Measurements from ENCODE around the gene PRRC2A. TPM values are rescaled to one million over a fixed set of nuclear protein-coding genes. Genes with fewer than 3 reads are reported as not detected.

Gene PRRC2A
- polyA plus RNA-seq, 2 of the 4 experiments (the other 2 are of a cell fraction), result 28.0 to 61.1 TPM

DNA sequence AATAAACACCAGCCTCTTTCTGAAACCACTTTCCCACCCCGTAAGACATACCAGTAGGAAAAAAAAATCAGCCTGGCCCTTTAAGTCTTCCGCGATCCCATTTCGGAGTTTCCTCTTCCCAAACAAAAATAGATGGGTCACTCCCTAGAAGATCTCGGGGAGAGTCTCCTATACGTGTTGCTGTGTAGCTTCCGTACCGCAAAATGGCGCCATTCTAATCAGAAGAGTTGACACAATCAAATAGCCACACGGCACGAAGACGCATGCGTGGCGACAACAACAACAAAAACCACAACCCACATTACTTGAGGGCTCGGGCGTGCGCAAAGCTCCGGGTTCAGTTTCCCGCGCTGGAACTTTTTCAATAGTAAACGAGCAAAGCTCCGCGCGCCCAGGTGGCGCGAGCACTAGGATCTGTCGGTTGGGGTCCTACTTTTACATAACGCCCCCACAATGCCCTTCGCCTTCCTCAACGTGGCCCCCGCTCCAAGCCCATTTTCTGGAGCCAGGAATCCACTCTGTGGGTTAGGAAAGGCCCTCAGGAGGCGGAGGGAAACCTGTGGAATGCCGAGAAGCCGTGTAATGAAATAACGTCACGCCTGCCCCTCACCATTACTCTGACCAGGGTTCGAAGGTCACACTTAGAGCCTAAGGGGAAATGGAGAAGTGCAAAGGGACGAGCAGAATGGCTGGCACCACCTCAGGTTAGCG lies 44.4 kb downstream of the PRRC2A start, which contains the start of gene GPANK1:
Gene GPANK1 (minus strand): TSS at position 208 of the 711 bp plus-strand sequence. CDS start 519 bp downstream, outside the sequence.
- no peak for TF ChIP-seq SMC3 (IDR thresholded peaks at IDR 0.05)
- TF ChIP-seq MAFK (IDR thresholded peaks at IDR 0.05; ENCODE audit: partially characterized antibody), result no peak
- TF ChIP-seq, protein P1, sequence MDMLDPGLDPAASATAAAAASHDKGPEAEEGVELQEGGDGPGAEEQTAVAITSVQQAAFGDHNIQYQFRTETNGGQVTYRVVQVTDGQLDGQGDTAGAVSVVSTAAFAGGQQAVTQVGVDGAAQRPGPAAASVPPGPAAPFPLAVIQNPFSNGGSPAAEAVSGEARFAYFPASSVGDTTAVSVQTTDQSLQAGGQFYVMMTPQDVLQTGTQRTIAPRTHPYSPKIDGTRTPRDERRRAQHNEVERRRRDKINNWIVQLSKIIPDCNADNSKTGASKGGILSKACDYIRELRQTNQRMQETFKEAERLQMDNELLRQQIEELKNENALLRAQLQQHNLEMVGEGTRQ (IDR thresholded peaks at IDR 0.05), result no peak
- TF ChIP-seq, protein P2, sequence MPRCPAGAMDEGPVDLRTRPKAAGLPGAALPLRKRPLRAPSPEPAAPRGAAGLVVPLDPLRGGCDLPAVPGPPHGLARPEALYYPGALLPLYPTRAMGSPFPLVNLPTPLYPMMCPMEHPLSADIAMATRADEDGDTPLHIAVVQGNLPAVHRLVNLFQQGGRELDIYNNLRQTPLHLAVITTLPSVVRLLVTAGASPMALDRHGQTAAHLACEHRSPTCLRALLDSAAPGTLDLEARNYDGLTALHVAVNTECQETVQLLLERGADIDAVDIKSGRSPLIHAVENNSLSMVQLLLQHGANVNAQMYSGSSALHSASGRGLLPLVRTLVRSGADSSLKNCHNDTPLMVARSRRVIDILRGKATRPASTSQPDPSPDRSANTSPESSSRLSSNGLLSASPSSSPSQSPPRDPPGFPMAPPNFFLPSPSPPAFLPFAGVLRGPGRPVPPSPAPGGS (IDR thresholded peaks at IDR 0.05), result no peak
- TF ChIP-seq CBX2 (IDR thresholded peaks at IDR 0.05; ENCODE audit: borderline replicate concordance, low read depth), result no peak
- no peak for TF ChIP-seq HOXB13 (CRISPR knock-in tag; IDR thresholded peaks at IDR 0.05; ENCODE audit: low read depth)
- TF ChIP-seq, protein P3, sequence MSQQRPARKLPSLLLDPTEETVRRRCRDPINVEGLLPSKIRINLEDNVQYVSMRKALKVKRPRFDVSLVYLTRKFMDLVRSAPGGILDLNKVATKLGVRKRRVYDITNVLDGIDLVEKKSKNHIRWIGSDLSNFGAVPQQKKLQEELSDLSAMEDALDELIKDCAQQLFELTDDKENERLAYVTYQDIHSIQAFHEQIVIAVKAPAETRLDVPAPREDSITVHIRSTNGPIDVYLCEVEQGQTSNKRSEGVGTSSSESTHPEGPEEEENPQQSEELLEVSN (IDR thresholded peaks at IDR 0.05; ENCODE audit: borderline replicate concordance, low read depth), result peak; percentile 80
- TF ChIP-seq CEBPB (IDR thresholded peaks at IDR 0.05), result 0 out of 4 replicates have a peak, but pooled peaks of 1 of the 2 experiments have one; percentile 4
- TF ChIP-seq ZSCAN20 (CRISPR knock-in tag; IDR thresholded peaks at IDR 0.05), result no peak
- no peak for TF ChIP-seq CBX8 (IDR thresholded peaks at IDR 0.05)
- TF ChIP-seq JUN (IDR thresholded peaks at IDR 0.05), result 0 out of 5 replicates have a peak, but pooled peaks of 1 of the 2 experiments have one; percentile 8
- TF ChIP-seq FOSB (CRISPR knock-in tag; IDR thresholded peaks at IDR 0.05), result 0 out of 2 replicates have a peak, but pooled peaks have one; percentile 25
- TF ChIP-seq, protein P4, sequence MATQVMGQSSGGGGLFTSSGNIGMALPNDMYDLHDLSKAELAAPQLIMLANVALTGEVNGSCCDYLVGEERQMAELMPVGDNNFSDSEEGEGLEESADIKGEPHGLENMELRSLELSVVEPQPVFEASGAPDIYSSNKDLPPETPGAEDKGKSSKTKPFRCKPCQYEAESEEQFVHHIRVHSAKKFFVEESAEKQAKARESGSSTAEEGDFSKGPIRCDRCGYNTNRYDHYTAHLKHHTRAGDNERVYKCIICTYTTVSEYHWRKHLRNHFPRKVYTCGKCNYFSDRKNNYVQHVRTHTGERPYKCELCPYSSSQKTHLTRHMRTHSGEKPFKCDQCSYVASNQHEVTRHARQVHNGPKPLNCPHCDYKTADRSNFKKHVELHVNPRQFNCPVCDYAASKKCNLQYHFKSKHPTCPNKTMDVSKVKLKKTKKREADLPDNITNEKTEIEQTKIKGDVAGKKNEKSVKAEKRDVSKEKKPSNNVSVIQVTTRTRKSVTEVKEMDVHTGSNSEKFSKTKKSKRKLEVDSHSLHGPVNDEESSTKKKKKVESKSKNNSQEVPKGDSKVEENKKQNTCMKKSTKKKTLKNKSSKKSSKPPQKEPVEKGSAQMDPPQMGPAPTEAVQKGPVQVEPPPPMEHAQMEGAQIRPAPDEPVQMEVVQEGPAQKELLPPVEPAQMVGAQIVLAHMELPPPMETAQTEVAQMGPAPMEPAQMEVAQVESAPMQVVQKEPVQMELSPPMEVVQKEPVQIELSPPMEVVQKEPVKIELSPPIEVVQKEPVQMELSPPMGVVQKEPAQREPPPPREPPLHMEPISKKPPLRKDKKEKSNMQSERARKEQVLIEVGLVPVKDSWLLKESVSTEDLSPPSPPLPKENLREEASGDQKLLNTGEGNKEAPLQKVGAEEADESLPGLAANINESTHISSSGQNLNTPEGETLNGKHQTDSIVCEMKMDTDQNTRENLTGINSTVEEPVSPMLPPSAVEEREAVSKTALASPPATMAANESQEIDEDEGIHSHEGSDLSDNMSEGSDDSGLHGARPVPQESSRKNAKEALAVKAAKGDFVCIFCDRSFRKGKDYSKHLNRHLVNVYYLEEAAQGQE (IDR thresholded peaks at IDR 0.05), result no peak
- TF ChIP-seq, protein P5, sequence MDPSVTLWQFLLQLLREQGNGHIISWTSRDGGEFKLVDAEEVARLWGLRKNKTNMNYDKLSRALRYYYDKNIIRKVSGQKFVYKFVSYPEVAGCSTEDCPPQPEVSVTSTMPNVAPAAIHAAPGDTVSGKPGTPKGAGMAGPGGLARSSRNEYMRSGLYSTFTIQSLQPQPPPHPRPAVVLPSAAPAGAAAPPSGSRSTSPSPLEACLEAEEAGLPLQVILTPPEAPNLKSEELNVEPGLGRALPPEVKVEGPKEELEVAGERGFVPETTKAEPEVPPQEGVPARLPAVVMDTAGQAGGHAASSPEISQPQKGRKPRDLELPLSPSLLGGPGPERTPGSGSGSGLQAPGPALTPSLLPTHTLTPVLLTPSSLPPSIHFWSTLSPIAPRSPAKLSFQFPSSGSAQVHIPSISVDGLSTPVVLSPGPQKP (IDR thresholded peaks at IDR 0.05; ENCODE audit: low read depth, low read length), result no peak
- 0 out of 2 replicates have a peak, but pooled peaks have one; percentile 17 for TF ChIP-seq TFCP2L1 (CRISPR knock-in tag; IDR thresholded peaks at IDR 0.05)
- TF ChIP-seq PHF8 (IDR thresholded peaks at IDR 0.05; ENCODE audit: borderline replicate concordance, low read depth), result 0 out of 2 replicates have a peak, but pooled peaks have one; percentile 8
- no peak for TF ChIP-seq MAZ (IDR thresholded peaks at IDR 0.05; ENCODE audit: borderline replicate concordance, low read depth, low read length)
- no peak for TF ChIP-seq JUNB (IDR thresholded peaks at IDR 0.05)
- no peak for TF ChIP-seq NPAS2 (CRISPR knock-in tag; IDR thresholded peaks at IDR 0.05; ENCODE audit: borderline replicate concordance)
- TF ChIP-seq, protein P6, sequence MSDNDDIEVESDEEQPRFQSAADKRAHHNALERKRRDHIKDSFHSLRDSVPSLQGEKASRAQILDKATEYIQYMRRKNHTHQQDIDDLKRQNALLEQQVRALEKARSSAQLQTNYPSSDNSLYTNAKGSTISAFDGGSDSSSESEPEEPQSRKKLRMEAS (IDR thresholded peaks at IDR 0.05), result peak; percentile 79
- TF ChIP-seq HDAC2 (IDR thresholded peaks at IDR 0.05), result no peak
- peak; percentile 65 to 70 for ATAC-seq
- H3K27ac ChIP-seq, result peak within 1 kb of the TSS; percentile 90 to 97
- peak within 1 kb of the TSS; percentile 83 for H3K4me3 ChIP-seq
- 2% methylated on average over 27 of the region's 39 CpGs for WGBS (ENCODE audit: missing lambda C conversion rate)
- POLR2A ChIA-PET, result interaction anchor here (0.5 to 2.5 kb wide), 7 partner anchors 11 to 230 kb away, joined by 3 to 14 read pairs (median 6); partner anchors contain the start of genes BAG6, HSPA1A, HSPA1B and HSPA1L
- CTCF ChIA-PET, result interaction anchor here (1.6 kb wide), 1 partner anchor 166 kb away, joined by 4 read pairs; no protein-coding TSS in a partner anchor
- FAIRE-seq, result no peak
- H3K9me3 ChIP-seq, result no peaks in the 10 kb centered on the region
- peak; percentile 69 to 94 for DNase-seq (ENCODE audit: low read depth in 1 of 2, low spot score in 1 of 2)
- H3K4me1 ChIP-seq, result peaks cover 24% of the 10 kb centered on the region
- H3K4me2 ChIP-seq, result peak within 1 kb of the TSS; percentile 94
